NT2/D1 (cell line): Measurements from ENCODE around the gene UGCG.

Experiments
- SUZ12 ChIP-seq: IDR thresholded peaks from 2 replicates; pipeline ENCODE4 v1.6.1; 2011; ENCODE audit not compliant: insufficient read length, insufficient read depth; ENCODE audit errors: extremely low read depth
- YY1 ChIP-seq: IDR thresholded peaks from 2 replicates; pipeline ENCODE4 v1.6.1; 2011; ENCODE audit not compliant: insufficient read length, insufficient read depth

DNA sequence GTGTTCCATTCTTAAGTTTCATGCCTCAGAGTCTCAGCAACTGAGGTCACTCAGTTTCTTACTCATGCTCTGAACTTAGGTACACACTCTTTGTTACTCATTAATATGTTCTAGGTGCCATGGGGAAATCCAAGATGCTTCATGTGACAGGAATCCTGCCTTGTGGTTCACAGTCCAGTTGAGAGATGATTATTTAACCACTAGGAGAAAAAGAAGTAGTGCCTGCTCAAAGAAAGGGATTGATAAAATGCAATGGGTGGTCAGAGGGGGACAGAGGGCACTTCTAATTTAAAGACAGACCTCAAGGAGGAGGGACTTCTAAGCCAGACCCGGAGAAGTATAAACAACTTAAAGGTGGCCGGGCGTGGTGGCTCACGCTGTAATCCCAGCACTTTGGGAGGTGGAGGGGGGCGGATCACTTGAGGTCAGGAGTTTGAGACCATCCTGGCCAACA lies 69.0 kb downstream of the UGCG start:
- TF ChIP-seq YY1, result no peak
- no peak for TF ChIP-seq SUZ12
